Measurements from ENCODE around the gene VPS37B. TPM values are rescaled to one million over a fixed set of nuclear protein-coding genes. Genes with fewer than 3 reads are reported as not detected.
A peak's percentile ranks its signal among the peaks of the same experiment; 100 is the strongest.
"Not testable (repeated sequence)": the region's sequence is repeated elsewhere in the genome, so short reads cannot be mapped to it uniquely, and the experiment has no call there.

The VPS37B gene, protein sequence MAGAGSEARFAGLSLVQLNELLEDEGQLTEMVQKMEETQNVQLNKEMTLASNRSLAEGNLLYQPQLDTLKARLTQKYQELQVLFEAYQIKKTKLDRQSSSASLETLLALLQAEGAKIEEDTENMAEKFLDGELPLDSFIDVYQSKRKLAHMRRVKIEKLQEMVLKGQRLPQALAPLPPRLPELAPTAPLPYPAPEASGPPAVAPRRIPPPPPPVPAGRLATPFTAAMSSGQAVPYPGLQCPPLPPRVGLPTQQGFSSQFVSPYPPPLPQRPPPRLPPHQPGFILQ
- 10 to 100 TPM; 20.5 to 22.7 TPM for total RNA-seq
- long read RNA-seq, transcript VPS37B-201 (4 exons, 3,028 nt) = major isoform, 6 of 18 reads
- long read RNA-seq, partial matches to known transcripts = 0 of 18 reads
- long read RNA-seq, other reads (novel, unspliced or antisense) = 12 of 18 reads

DNA sequence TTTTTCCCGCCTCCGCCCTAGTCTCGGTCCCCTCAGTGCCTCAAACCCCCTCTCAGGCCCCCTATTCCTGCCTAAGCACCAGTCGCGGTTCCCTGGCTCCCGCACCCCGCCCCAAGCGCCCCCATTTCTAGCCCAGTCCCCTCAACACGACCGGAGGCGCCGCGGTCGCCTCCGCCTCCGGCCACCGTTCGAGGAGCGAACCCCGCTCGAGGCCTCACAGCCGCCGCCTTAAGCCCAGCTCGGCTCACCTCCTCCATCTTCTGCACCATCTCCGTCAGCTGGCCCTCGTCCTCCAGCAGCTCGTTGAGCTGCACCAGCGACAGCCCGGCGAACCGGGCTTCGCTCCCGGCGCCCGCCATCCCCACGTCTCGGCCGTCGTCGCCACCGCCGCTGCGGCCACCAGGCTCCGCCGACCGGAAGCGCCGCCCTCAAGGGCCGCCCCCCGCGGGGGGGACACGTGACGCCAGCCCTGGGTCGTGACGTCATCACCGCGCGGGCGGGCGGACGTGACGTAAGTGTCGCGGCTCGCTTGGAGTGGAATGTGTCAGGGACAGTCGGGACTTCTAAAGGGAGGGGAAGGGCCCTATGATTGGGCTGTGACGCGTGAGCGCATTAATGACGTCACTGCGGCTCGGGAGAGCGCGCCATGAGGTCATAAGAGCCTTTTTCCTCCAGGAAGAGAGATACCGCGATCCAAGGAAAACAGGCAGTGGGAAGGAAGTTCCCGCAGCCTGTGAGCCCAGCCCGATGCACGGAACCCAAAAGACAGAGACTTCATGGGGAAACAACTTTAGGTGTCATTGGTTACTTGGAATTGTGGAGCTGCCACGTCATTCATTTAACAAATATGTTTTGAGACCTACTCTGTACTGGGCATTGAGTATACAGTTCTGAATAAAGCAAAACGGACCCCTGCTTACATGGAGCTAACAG, at the start of gene VPS37B:
VPS37B (minus strand) TSS at position 421 of the 933 bp plus-strand sequence; CDS start at position 359, 62 bp downstream.
- ATAC-seq = peak; percentile 84 to 89
- peak; percentile 87 for DNase-seq
- intact Hi-C loops (cut with DNase I) = loop anchor here in 1 of 2 donors (2.0 kb wide), 1 partner anchor 59 kb away; no protein-coding TSS in a partner anchor

- intact Hi-C loops (cut with DNase I) = loop anchor here in 1 of 2 donors (5.0 kb wide), 1 partner anchor 43 kb away; no protein-coding TSS in a partner anchor
- DNase-seq = no peak
- peak in 1 of 2 donors; percentile 10 for ATAC-seq
Observed at GRCh38 chr12:122944605-122945592, 49.0 kb upstream of the VPS37B start.

GRCh38 chr12:122943196-122943595, 47.3 kb upstream of the VPS37B start:
- peak; percentile 41 for DNase-seq
- ATAC-seq = no peak
- intact Hi-C loops (cut with DNase I) = loop anchor here in 1 of 2 donors (5.0 kb wide), 1 partner anchor 41 kb away; no protein-coding TSS in a partner anchor

- ATAC-seq = no peak
- no peak for DNase-seq
- intact Hi-C loops (cut with DNase I) = loop anchor here in 1 of 2 donors (5.0 kb wide), 1 partner anchor 40 kb away; no protein-coding TSS in a partner anchor
Observed at GRCh38 chr12:122942637-122943036, 46.7 kb upstream of the VPS37B start.

DNA sequence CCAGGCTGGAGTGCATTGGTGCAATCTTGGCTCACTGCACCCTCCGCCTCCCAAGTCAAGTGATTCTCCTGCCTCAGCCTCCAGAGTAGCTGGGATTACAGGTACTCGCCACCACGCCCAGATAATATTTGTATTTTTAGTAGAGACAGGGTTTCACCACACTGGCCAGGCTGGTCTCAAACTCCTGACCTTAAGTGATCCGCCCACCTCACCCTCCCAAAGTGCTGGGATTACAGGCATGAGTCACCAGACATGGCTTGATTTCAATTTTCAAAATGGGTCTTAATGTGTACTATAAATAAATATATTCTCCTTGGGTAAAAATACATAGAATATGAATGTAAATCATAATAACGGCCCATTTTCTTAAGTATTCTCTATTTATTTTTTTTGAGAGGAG, 45.4 kb upstream of the VPS37B start:
- not testable (repeated sequence) for ATAC-seq
- intact Hi-C loops (cut with DNase I) = loop anchor here in 1 of 2 donors (5.0 kb wide), 1 partner anchor 39 kb away; no protein-coding TSS in a partner anchor

GRCh38 chr12:122939125-122939524, 43.2 kb upstream of the VPS37B start:
- ATAC-seq = no peak
- DNase-seq = no peak
- intact Hi-C loops (cut with DNase I) = no loop called here

More for the DNA sequence above, 45.4 kb upstream of the VPS37B start:
- DNase-seq = not testable (repeated sequence)

- DNase-seq (no peak), ATAC-seq (no peak)
- intact Hi-C loops (cut with DNase I) = no loop called here
Observed at GRCh38 chr12:122937622-122938091, 41.7 kb upstream of the VPS37B start.

DNA sequence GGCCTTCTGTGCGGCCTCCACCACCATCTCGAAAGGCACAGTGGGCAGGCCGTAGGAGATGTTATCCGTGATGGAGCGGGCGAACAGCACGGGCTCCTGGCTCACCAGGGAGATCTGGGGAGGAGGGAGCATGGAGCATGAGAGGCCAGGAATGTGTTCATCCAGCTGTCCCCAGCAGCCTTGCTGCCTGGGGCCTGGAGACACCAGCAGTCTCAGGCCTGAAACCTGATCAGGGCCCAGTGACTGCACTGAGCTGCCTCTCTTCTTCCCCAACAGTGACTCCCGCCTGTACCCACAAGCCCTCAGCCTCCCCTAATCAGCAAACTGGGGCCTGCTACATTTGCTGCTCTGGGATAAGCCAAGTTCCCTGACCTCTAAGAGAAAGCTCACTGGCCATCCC, 39.4 kb upstream of the VPS37B start:
- no peak for DNase-seq
- intact Hi-C loops (cut with DNase I) = no loop called here
- ATAC-seq = no peak

DNA sequence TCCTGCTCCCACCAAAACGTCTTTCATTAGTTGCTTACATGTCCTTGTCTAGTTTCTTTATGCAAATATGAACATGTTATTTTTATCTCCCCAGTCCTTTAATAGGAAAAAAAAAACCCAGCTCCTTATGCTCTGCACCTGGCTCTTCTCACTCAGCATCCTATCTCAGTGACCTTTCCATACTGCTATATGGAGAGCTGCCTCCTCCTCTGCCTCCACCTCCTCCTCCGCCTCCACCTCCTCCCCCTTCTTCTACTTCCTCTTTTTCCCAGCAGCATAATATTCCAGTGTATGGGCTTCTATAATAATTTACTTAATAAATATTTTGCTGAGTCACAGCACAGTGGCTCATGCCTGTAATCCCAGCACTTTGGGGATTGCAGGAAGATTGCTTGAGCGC, 38.8 kb upstream of the VPS37B start:
- intact Hi-C loops (cut with DNase I) = no loop called here
- no peak for DNase-seq
- no peak for ATAC-seq

DNA sequence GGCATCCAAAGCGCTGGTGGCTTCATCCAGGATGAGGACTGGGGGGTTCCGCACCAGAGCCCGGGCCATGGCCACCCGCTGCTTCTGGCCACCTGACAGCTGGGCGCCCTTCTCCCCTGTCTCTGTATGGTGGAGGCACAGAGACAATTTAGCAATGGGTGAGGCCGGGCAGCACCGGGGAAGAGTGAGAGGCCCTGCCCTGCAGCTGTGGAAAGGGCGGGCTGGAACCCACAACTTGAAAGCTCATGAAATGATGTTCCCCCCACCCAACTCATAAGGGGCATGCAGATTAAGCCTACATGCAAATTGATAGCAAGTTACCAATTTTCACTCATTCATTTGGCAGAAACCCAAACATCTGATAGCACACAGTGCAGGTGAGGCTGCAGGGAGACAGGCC, 36.3 kb upstream of the VPS37B start:
- ATAC-seq (no peak), DNase-seq (no peak)
- intact Hi-C loops (cut with DNase I) = no loop called here

DNA sequence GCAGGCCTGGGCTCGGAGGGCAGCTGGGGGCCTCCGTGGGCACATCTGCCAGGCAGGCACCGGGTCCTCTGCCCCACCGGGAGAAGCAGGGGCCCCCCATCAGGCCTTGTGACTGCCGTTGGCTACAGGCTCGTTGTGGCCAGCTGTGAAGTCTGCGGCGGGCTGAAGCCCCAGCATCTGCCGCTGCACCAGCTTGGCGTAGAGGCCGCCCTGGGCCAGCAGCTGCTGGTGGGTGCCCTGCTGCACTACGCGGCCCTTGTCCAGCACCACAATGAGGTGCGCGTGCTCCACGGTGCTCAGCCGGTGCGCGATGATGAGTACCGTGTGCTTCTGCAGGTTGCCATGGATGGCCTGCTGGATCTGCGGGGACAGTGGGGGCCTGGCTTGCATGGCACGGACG, 33.9 kb upstream of the VPS37B start:
- ATAC-seq (no peak), DNase-seq (no peak)
- intact Hi-C loops (cut with DNase I) = no loop called here

GRCh38 chr12:122929148-122929538, 33.2 kb upstream of the VPS37B start:
- no peak for ATAC-seq
- intact Hi-C loops (cut with DNase I) = no loop called here
- no peak for DNase-seq

DNA sequence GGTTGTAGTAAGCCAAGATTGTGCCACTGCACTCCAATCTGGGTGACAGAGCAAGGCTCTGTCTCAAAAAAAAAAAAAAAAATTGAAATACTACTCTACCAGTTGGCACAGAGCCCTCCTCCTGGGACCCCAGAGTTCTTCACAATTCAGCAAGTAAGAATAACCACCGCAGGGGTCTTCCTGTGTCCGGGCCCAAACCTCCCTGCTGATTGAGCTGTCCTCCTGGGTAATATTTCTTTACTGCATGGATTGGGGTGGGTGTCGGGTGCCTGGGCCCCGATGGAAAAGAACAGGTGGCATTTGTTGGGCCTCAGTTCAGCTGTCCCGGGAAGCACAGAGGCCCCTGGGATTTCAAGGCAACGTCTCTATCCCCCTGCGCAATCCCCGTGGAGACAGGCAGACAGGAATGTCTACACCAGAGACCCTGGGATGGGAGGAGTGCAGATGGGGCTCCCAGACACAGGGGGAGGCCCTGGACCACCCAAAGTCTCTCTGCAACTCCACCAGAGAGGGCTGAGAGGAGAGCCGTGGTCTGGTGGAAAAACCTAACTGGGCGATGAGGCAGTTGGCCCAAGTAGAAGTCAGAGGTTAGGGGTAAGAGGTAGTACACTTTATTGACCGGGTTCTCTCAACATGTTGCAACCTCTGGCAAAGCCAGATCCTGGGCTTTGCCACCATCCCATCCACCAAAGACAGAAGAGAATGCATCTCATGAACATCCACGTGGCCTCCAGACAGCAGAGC, 32.7 kb upstream of the VPS37B start:
- DNase-seq (no peak), ATAC-seq (no peak)
- intact Hi-C loops (cut with DNase I) = no loop called here

DNA sequence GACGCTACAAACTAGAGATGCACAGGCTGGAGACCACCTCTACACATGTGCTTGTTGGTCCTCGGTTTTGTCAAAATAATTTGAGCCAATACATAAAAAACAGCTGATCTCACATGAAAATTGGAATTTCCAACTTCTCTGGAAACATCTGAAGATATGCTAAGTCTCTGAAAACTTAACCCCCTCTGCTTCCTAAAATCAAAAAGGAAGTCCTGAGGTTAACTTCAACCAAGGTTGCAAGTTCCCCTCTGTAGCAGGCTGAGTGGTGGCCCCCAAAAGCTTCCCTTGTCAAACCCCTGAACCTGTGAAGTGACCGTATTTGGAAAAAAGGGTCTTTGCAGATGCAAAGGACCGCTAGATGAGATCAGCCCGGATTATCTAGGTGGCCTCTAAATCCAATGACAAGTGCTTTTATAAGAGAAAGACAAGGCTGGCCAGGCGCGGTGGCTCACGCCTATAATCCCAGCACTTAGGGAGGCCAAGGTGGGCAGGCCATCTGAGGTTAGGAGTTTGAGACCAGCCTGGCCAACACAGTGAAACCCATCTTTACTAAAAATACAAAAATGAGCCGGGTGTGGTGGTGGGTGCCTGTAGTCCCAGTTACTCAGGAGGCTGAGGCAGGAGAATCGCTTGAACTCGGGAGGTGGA, 32.0 kb upstream of the VPS37B start:
- intact Hi-C loops (cut with DNase I) = no loop called here
- DNase-seq (no peak), ATAC-seq (no peak)

DNA sequence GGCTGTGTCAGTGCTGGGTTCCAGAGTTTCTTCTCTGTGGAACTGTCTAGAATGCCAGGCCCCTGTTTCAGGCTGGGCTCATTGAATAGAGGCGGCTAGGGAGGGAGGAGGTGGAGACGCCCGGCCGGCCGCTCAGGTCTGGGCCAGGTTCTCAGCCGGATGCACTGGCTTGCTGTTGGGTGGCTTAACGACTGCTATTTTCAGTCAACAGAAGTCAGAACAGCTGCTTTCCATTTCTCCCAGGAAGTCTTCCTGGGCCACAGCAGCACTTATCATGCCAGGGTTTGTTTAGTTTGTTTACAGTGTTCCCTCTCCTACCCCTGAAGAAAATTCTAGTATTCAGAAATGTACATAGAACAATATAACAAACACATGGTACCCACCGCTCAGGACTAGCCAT, 26.0 kb upstream of the VPS37B start:
- ATAC-seq = no peak
- intact Hi-C loops (cut with DNase I) = no loop called here
- no peak for DNase-seq

DNA sequence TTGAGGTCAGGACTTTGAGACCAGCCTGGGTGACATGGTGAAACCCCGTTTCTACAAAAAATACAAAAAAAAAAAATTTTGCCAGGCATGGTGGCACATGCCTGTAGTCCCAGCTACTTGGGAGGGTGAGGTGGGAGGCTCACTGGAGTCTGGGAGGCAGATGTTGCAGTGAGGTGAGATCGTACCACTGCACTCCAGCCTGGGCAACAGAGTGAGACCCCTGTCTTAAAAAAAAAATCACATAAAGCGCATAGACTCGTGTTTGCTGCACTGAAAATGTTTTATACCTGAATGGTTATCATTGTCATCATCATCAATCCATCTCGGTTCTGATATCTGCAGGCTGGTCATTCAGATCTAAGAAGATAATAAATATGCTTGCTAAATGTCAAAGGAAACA, 24.8 kb upstream of the VPS37B start:
- ATAC-seq (no peak), DNase-seq (no peak)
- intact Hi-C loops (cut with DNase I) = no loop called here

- no peak for ATAC-seq
- DNase-seq = no peak
- intact Hi-C loops (cut with DNase I) = no loop called here
Observed at GRCh38 chr12:122918827-122919226, 22.9 kb upstream of the VPS37B start.

Measured in left cardiac atrium (tissue), 4 donors.